HL-60 (cell line): ENCODE data around the gene ROGDI.

Source experiments
- DNase-seq, 2 experiments: peaks; one replicate each; pipeline ENCODE4 v3.0.0-alpha.2; 2010 to 2020; ENCODE audit warnings: low read depth in 1 of 2, low spot score in 1 of 2
- H3K27ac ChIP-seq: fragments of 250-450 bp; sonication (Bioruptor Pico); replicated peaks from 2 replicates; pipeline ENCODE4 v1.5.1; 2020; ENCODE audit warnings: mild to moderate bottlenecking, moderate library complexity
- H3K27me3 ChIP-seq: fragments of 250-450 bp; sonication (Bioruptor Pico); 2 replicates; pipeline ENCODE4 v1.5.1; 2021; ENCODE audit warnings: mild to moderate bottlenecking, moderate library complexity; ENCODE audit not compliant: insufficient read depth, poor library complexity, severe bottlenecking
- H3K4me3 ChIP-seq: replicated peaks from 2 replicates; pipeline ENCODE4 v1.5.1; 2011; ENCODE audit warnings: mild to moderate bottlenecking, control low read depth, low read length; ENCODE audit not compliant: insufficient read depth
- GABPA ChIP-seq: IDR thresholded peaks from 2 replicates; pipeline ENCODE4 v1.6.1; 2012; ENCODE audit warnings: low read depth
- POLR2AphosphoS5 ChIP-seq: IDR thresholded peaks from 2 replicates; pipeline ENCODE4 v1.6.1; 2012; ENCODE audit warnings: low read depth
- SPI1 ChIP-seq: IDR thresholded peaks from 2 replicates; pipeline ENCODE4 v1.6.1; 2012; ENCODE audit warnings: low read depth, mild to moderate bottlenecking, borderline replicate concordance
- TF ChIP-seq, protein P1 (sequence below): IDR thresholded peaks from one replicate; pipeline ENCODE4 v1.5.1; 2011; ENCODE audit warnings: low read length, control low read depth, inconsistent platforms; ENCODE audit not compliant: insufficient read depth
- TF ChIP-seq, protein P2 (sequence below): IDR thresholded peaks from 2 replicates; pipeline ENCODE4 v1.6.1; 2012; ENCODE audit warnings: low read depth; ENCODE audit not compliant: insufficient replicate concordance

The ROGDI gene

DNA sequence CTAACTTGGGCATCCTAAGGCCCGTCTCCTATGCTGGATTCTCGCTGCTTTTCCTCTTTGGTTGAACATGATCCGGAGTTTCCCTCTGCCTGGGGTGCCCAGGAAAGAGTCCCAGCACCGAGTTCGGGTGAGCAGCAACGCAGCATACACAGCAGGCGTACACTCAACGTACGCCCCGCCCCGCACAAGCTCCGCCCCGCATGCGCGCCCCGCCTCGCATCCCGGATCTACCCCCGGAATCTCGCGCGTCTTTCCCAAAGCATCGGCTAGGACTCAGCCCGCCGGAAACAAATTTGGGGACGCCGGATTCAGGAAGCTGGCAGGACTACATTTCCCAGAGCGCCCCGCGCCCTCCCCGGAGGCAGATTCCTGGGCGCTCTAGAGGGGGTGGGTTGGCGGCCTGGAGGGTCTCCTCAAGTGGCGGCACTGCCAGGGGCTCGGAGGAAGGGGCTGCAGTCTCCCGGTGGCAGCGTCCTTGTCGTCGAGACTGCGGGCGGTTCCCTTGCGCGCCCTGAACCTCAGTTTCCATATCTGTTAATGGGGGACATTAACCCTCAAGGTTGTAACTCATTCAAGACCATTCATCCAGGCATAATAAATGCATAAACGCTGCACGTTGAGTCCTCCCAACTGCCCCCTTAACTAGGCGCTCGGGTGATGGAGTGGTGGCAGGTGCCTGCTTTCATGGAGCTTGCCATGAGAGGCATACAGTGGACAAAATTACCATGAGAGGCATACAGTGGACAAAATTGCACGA, 33.7 kb downstream of the ROGDI start:
- Histone ChIP-seq H3K27me3 (no peaks in the 10 kb centered on the region), H3K27ac (peak overlapping the region; percentile 62), H3K4me3 (peak overlapping the region; percentile 60)
- TF ChIP-seq, protein P1, sequence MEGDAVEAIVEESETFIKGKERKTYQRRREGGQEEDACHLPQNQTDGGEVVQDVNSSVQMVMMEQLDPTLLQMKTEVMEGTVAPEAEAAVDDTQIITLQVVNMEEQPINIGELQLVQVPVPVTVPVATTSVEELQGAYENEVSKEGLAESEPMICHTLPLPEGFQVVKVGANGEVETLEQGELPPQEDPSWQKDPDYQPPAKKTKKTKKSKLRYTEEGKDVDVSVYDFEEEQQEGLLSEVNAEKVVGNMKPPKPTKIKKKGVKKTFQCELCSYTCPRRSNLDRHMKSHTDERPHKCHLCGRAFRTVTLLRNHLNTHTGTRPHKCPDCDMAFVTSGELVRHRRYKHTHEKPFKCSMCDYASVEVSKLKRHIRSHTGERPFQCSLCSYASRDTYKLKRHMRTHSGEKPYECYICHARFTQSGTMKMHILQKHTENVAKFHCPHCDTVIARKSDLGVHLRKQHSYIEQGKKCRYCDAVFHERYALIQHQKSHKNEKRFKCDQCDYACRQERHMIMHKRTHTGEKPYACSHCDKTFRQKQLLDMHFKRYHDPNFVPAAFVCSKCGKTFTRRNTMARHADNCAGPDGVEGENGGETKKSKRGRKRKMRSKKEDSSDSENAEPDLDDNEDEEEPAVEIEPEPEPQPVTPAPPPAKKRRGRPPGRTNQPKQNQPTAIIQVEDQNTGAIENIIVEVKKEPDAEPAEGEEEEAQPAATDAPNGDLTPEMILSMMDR: no peak
- TF ChIP-seq GABPA (peak; percentile 84), POLR2AphosphoS5 (peak; percentile 74)
- peak; percentile 84 to 95 for DNase-seq

DNA sequence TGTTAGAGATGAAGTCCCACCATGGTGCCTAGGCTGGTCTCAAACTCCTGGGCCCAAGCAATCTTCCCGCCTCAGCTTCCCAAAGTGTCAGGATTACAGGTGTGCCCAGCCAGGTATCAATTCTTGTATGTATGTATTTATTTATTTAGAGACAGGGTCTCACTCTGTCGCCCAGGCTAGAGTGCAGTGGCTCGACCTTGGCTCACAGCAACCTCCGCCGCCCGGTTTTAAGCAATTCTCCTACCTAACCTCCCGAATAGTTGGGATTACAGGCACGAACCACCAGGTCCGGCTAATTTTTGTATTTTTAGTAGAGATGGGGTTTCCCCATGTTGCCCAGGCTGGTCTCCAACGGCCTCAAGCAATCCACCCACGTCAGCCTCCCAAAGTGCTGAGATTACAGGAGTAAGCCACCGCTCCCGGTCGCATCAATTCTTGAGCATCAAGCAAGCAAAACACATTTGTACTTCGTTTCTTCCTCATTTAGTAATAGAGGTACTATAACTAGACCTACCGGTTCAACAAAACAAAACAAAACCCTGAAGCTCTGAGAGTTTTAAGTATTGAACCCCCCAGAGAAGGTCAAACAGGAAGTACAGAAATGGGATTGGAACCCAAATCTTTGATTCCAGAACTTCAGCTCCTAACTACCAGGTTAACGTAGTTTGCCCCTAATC, 34.4 kb downstream of the ROGDI start:
- TF ChIP-seq, protein P1: no peak
- TF ChIP-seq POLR2AphosphoS5: no peak
- TF ChIP-seq GABPA: no peak
- TF ChIP-seq SPI1: no peak
- TF ChIP-seq, protein P2, sequence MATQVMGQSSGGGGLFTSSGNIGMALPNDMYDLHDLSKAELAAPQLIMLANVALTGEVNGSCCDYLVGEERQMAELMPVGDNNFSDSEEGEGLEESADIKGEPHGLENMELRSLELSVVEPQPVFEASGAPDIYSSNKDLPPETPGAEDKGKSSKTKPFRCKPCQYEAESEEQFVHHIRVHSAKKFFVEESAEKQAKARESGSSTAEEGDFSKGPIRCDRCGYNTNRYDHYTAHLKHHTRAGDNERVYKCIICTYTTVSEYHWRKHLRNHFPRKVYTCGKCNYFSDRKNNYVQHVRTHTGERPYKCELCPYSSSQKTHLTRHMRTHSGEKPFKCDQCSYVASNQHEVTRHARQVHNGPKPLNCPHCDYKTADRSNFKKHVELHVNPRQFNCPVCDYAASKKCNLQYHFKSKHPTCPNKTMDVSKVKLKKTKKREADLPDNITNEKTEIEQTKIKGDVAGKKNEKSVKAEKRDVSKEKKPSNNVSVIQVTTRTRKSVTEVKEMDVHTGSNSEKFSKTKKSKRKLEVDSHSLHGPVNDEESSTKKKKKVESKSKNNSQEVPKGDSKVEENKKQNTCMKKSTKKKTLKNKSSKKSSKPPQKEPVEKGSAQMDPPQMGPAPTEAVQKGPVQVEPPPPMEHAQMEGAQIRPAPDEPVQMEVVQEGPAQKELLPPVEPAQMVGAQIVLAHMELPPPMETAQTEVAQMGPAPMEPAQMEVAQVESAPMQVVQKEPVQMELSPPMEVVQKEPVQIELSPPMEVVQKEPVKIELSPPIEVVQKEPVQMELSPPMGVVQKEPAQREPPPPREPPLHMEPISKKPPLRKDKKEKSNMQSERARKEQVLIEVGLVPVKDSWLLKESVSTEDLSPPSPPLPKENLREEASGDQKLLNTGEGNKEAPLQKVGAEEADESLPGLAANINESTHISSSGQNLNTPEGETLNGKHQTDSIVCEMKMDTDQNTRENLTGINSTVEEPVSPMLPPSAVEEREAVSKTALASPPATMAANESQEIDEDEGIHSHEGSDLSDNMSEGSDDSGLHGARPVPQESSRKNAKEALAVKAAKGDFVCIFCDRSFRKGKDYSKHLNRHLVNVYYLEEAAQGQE: no peak
- Histone ChIP-seq H3K27me3 (no peaks in the 10 kb centered on the region), H3K27ac (peak overlapping the region; percentile 62), H3K4me3 (peak overlapping the region; percentile 60)
- peak in 1 of 2 experiments; percentile 28 for DNase-seq

DNA sequence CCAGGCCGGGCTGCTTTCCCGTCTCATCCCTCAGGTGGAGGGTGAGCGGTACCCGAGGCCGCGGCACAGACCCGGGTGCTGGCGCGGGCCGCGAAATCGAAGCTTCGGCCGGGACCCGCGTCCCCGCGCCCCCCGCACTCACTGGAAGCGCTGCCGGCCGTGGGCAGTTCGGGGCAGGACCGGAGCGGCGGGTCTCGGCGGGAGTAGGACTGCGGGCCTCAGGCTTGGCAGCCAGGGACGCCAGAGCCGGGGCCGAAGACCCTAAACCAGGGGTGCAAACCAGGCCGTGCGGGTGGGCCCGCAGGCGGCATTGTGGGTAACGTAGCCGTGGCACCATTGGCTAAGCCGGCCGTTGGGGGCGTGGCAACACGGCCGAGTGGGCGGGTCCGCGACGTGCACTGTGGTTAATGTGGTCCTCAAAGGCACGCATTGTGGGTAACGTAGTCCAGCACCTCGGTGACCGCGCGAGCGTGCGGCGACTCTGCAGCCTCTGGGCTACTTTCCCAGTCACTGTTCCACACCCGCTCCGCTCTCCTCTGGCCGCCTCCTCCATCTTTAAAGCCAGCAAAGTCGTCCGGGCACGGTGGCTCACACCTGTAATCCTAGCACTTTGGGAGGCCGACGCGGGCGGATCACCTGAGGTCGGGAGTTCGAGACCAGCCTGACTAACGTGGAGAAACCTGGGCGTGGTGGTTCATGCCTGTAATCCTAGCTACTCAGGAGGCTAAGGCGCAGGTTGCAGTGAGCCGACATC, 35.4 kb downstream of the ROGDI start, which contains the start of gene ZNF500:
Gene ZNF500, minus strand, starts transcription at position 288 of the 754 bp plus-strand sequence. CDS start 1,184 bp downstream, outside the sequence.
- DNase-seq: peak; percentile 96 to 98
- Histone ChIP-seq H3K27me3 (no peaks in the 10 kb centered on the region), H3K4me3 (peak within 1 kb of the TSS; percentile 96), H3K27ac (peak within 1 kb of the TSS; percentile 88)
- no peak for TF ChIP-seq SPI1
- TF ChIP-seq POLR2AphosphoS5: peak; percentile 76

DNA sequence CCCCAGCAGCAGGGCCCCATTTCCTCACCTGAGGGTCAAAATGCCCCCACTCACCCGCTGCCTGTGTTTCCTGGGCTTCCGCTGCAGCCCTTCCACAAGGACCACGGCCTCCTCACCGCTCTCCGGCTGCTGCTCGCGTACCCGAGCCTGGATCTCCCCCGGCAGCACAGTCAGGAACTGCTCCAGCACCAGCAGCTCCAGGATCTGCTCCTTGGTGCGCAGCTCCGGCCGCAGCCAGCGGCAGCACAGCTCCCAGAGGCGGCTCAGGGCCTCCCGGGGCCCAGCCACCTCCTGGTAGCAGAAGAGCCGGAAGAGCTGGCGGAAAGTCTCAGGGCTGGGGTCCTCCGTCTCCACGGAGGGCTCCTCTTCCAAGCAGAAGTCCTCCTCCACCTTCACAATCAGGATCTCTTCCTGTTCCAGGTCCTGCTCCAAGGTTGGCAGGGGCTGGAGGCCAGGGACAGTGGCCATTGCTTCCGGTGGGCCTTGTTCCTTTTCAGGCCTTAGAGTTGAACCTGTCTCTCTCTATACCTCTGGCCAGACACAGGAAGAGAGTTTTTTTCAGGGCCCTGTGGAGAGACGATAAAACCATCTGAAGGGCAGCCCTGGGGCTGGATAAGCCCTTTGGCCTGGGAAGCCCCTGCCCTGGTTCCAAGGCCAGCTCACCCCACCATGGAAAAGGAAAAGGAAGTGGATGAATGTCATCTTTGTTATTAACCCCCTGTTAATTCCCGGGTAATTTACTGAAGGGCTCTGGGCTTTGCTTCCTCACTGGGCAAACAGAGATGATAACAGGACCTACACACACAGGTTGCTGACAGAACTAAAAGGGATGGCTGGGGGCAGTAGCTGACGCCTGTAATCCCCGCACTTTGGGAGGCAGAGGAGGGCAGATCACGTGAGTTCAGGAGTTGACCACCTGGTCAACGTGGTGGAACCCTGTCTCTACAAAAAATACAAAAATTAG, 36.6 kb downstream of the ROGDI start:
- DNase-seq: no peak
- H3K27ac ChIP-seq: peak overlapping the region; percentile 88
- H3K27me3 ChIP-seq: no peaks in the 10 kb centered on the region
- H3K4me3 ChIP-seq: peak overlapping the region; percentile 96
- TF ChIP-seq GABPA (no peak), POLR2AphosphoS5 (no peak), SPI1 (no peak)
- TF ChIP-seq, protein P1: no peak
- TF ChIP-seq, protein P2: no peak
